Stimulated activated CD4-positive, alpha-beta T cell treated with anti-CD3 and anti-CD28 coated beads, Interleukin-1b, Interleukin-23, amount 100 ng/mL, for 48 hours (primary cell): ENCODE results near the gene C6orf62.
"Not testable (repeated sequence)": the region's sequence is repeated elsewhere in the genome, so short reads cannot be mapped to it uniquely, and the experiment has no call there.

Experiments
- DNase-seq: peaks from one replicate; pipeline ENCODE4 v3.0.0-alpha.2; 2020

The C6orf62 gene

GRCh38 chr6:24696097-24696496, 22.9 kb downstream of the C6orf62 start:
- DNase-seq: no peak

GRCh38 chr6:24695635-24696034, 23.3 kb downstream of the C6orf62 start:
- DNase-seq: peak; percentile 45

GRCh38 chr6:24694198-24694597, 24.8 kb downstream of the C6orf62 start:
- DNase-seq: no peak

GRCh38 chr6:24692848-24693592, 25.9 kb downstream of the C6orf62 start:
- DNase-seq: no peak

GRCh38 chr6:24692415-24692814, 26.5 kb downstream of the C6orf62 start:
- no peak for DNase-seq

GRCh38 chr6:24692003-24692402, 27.0 kb downstream of the C6orf62 start:
- no peak for DNase-seq

GRCh38 chr6:24691550-24691949, 27.4 kb downstream of the C6orf62 start:
- no peak for DNase-seq

- no peak for DNase-seq
These were observed 28.4 kb downstream of the C6orf62 start for GRCh38 chr6:24690593-24690992.

GRCh38 chr6:24689964-24690363, 29.0 kb downstream of the C6orf62 start:
- DNase-seq: no peak

GRCh38 chr6:24686946-24687345, 32.0 kb downstream of the C6orf62 start:
- no peak for DNase-seq

GRCh38 chr6:24686408-24686807, 32.5 kb downstream of the C6orf62 start:
- DNase-seq: no peak

GRCh38 chr6:24683297-24684296, 35.4 kb downstream of the C6orf62 start:
- no peak for DNase-seq

GRCh38 chr6:24680582-24680981, 38.4 kb downstream of the C6orf62 start:
- DNase-seq: no peak

GRCh38 chr6:24678792-24679352, 40.1 kb downstream of the C6orf62 start:
- DNase-seq: not testable (repeated sequence)

- DNase-seq: no peak
These were observed 45.3 kb downstream of the C6orf62 start for GRCh38 chr6:24673625-24674024.

- no peak for DNase-seq
These were observed 46.3 kb downstream of the C6orf62 start for GRCh38 chr6:24672620-24673182.

- DNase-seq: not testable (repeated sequence)
These were observed 47.9 kb downstream of the C6orf62 start for GRCh38 chr6:24671077-24671476.

GRCh38 chr6:24670492-24670891, 48.5 kb downstream of the C6orf62 start:
- not testable (repeated sequence) for DNase-seq

GRCh38 chr6:24668997-24669361, 50.0 kb downstream of the C6orf62 start:
- DNase-seq: no peak

GRCh38 chr6:24668066-24668996, 50.6 kb downstream of the C6orf62 start:
- not testable (repeated sequence) for DNase-seq

GRCh38 chr6:24667378-24667803, 51.6 kb downstream of the C6orf62 start:
- DNase-seq: no peak
